Liver (tissue), 2 donors: ENCODE data around the gene HLA-DOB.

Source experiments
- CTCF ChIP-seq: fragments of 150-350 bp; IDR thresholded peaks from 2 replicates; pipeline ENCODE4 v1.5.1; 2017; ENCODE audit warnings: improper control_type of control experiment, low read depth, low read length; ENCODE audit not compliant: missing input control
- TF ChIP-seq, protein P1 (sequence below): IDR thresholded peaks from 2 replicates; pipeline ENCODE4 v1.6.1; 2016; ENCODE audit warnings: antibody characterized with exemption, mild to moderate bottlenecking
- donor health status: healthy.

DNA sequence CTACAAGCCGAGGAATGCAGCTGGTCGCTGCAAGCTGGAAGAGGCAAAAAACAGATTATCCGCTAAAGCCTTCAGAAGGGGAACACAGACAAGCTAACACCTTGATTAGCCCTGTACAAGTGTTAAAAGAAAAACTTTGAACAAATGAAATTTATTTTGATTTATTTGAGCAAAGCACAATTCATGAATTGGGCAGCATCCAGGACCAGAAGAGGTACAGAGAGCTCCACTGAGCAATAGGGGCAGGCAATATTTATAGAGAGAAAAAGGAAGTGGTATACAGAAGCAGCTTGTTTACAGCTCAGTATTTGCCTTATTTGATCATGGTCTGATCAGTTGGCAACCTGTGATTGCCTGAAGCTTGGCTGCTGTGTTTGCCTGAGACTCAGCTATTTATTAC, 17.6 kb downstream of the HLA-DOB start:
- TF ChIP-seq CTCF: no peak
- TF ChIP-seq, protein P1, sequence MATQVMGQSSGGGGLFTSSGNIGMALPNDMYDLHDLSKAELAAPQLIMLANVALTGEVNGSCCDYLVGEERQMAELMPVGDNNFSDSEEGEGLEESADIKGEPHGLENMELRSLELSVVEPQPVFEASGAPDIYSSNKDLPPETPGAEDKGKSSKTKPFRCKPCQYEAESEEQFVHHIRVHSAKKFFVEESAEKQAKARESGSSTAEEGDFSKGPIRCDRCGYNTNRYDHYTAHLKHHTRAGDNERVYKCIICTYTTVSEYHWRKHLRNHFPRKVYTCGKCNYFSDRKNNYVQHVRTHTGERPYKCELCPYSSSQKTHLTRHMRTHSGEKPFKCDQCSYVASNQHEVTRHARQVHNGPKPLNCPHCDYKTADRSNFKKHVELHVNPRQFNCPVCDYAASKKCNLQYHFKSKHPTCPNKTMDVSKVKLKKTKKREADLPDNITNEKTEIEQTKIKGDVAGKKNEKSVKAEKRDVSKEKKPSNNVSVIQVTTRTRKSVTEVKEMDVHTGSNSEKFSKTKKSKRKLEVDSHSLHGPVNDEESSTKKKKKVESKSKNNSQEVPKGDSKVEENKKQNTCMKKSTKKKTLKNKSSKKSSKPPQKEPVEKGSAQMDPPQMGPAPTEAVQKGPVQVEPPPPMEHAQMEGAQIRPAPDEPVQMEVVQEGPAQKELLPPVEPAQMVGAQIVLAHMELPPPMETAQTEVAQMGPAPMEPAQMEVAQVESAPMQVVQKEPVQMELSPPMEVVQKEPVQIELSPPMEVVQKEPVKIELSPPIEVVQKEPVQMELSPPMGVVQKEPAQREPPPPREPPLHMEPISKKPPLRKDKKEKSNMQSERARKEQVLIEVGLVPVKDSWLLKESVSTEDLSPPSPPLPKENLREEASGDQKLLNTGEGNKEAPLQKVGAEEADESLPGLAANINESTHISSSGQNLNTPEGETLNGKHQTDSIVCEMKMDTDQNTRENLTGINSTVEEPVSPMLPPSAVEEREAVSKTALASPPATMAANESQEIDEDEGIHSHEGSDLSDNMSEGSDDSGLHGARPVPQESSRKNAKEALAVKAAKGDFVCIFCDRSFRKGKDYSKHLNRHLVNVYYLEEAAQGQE: no peak
